HG03060 (cell line): ENCODE measurements around the gene BOC.
"Not testable (repeated sequence)": the region's sequence is repeated elsewhere in the genome, so short reads cannot be mapped to it uniquely, and the experiment has no call there.

ENCODE experiments used
- ATAC-seq: cut with Tn5 transposase; IDR thresholded peaks from one replicate; pipeline ENCODE4 v1.9.1; 2021; ENCODE audit warnings: low read depth, moderate number of reproducible peaks; ENCODE audit not compliant: unreplicated experiment

The BOC gene

DNA sequence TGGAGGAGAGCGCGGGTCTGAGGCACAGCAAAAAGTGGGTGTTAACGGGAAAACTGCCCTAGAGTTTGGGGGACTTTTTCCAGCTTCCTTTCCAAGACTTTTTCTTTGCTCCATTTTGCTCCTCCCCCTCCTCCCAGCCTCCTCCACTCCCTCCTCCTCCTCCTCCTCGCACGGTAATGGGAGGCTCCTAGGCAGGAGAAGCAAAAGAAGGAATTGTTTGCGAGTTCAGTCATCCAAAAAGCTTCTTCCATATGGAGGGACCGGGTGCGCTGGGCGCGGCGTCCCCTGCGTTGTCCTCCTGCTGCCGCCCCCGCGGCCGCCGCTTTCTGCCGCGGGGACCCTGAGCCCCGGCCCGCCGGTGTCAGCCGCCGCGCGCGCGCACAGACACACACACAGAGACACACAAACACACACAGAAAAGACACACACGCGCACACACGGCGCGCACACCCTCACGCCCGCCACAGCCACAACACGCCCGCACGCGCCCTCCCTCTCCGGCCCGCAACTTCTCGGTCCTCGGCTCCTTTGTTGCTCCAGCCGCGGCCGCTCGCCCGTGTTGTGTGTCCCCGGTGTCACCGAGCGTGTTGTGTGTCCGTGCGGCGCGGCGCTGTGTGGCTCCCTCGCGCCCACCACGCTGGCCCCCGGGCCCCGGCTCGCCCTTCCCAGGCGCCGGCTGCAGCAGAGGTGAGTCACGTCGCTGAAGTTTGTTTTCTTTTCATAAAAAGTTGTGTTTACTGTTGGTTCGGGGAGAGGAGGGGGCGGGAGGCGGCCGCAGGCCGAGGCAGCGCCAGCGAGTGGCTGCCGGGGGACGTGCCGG is at the start of gene BOC:
Gene BOC (plus strand): TSS at position 228 of the 820 bp plus-strand sequence. CDS start 38,246 bp downstream, outside the sequence.
- ATAC-seq, result no peak

DNA sequence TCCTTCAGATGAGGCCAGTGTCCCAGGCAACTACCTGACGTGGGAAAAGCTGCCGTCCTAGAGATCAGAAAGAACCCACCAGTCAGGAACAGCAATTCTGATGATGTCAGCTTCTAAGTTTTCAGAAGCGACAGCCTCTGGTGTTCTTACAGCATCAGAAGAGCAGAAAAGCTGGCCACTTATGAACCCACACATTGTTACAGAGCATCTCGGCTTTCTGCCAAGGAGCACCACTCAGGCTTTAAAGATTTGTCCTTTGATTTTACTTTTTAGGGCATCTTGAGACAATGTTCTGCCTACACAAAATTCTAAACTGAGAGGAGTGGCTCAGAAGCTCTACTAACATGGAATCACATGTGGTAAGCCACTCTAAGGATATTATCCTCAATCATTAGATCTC is 49.7 kb upstream of the BOC start:
- no peak for ATAC-seq

DNA sequence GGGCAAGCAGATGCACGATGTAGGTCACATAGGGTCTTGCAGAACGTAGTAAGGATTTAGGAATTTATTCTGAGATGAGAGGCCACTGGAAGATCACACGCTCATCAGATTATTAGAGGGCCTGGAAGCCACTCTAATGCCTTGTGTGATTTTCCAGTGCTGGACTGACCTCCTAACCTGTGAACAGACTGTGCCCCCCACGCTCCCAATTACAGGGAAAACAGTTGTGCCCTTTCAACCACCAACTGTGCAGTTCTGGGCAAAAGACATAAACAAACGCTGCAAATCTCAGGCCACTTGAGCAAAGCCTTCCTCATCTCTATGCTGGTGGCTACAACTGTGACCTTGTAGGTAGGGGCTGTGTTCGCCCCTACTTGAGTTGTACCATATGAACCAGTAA is 48.2 kb upstream of the BOC start:
- ATAC-seq, result no peak

DNA sequence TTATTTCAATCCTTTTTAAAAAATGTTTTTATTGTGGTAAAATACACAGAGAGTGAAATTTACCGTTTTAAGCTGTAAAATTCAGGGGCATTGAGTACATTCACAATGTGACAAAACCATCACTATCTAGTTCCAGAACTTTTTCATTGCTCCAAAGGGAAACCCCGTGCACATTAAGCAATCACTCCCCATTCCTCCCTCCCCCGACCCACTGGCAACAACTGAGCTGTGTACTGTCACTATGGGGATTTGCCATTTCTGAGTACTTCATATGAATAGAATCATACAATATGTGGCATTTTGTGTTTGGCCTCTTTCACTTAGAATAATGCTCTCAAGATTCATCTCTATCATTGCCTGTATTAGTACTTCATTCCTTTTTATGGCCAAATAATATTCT is 45.5 kb upstream of the BOC start:
- no peak for ATAC-seq

DNA sequence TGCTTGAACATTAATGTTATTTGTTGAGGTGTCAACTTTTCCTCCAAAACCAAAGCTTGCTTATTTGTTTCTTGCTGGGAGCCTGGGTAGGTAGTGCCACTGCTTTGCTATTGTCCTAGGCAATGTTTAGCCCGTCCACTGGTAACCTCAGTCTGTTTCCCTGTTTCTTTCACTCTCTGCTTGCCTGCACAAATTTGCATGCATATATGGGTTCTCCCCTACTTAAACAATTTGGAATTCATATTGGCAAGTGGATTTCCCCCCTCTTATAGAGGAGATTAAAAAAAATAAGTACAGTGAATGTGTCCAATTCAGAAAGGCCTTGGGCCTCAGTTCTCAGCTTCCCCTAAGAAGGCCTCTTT is 45.0 kb upstream of the BOC start:
- no peak for ATAC-seq

DNA sequence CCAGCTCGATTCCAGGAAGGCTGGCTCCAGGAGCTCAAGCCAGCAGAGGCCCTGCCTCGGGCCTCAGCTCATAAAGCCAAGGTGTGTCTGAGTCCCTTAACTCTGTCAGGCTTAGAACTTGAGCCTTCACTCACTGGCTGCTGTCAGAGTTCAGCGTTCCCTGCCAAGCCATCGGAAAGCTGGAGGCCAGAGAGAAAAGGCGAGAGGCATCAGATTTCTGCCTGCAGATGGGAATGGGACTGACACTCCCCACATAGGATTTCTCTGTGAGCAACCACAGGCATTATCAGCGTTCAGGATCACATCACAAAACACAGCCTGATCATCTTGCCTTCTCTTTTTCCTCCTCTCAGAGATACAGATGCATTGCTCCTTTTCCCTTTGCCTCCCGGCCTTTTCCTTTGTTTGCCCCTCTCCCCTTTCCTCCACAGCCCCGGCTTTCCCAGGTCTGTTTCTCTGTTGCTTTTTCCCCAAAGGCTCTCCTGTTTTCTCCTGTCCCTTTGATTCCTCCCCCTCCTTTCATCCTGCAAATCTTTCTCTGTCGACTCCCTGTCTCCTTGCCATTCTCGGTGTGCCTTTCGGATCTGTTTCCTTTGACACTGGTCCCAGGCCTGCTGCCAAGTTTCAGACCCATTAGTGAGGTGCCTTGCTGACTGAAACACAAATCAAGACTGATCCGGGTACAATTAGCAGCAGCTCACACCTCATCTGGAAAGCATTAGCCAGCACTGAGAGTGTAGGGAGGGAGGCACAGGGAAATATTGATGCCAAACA is 44.5 kb upstream of the BOC start:
- no peak for ATAC-seq

GRCh38 chr3:113167825-113168801 is 43.2 kb upstream of the BOC start:
- ATAC-seq, result no peak

GRCh38 chr3:113169891-113170452 is 41.4 kb upstream of the BOC start:
- ATAC-seq, result no peak

DNA sequence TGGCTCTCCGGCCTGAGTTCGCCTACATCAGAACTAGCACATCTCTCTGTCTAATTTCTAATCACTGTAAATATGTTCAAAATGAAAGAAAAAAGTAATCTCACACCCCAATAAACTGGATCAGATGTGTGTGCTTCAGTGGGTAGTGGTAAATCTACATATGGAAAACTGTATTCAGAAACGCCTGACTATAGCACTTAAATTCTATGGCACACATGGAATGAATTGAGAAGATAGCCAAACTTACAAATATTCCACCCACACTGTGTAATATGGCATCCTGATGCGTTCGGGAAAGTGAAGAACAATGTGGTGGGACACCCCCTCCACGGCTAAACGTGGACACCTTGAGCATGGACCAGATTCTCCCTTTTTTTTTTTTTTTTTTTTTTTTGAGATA is 40.6 kb upstream of the BOC start:
- ATAC-seq, result no peak

DNA sequence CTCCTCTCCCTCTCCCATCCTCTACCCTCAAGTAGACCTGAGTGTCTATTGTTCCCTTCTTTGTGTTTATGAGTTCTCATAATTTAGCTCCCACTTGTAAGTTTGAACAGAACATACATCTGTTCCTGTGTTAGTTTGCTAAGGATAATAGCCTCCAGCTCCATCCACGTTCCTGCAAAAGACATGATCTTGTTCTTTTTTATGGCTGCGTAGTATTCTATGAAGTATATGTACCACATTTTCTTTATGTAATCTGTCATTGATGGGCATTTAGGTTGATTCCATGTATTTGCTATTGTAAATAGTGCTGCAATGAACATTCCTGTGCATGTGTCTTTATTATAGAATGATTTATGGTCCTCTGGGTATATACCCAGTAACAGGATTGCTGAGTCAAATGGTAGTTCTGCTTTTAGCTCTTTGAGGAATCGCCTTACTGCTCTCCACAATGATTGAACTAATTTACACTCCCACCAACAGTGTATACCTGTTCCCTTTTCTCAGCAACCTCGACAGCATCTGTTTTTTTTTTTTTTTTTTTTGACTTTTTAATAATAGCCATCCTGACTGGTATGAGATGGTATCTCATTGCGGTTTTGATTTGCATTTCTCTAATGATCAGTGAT is 39.6 kb upstream of the BOC start:
- not testable (repeated sequence) for ATAC-seq

GRCh38 chr3:113173102-113173501 is 38.3 kb upstream of the BOC start:
- ATAC-seq, result no peak

- no peak for ATAC-seq
Measured at GRCh38 chr3:113174304-113174703, 37.1 kb upstream of the BOC start.

DNA sequence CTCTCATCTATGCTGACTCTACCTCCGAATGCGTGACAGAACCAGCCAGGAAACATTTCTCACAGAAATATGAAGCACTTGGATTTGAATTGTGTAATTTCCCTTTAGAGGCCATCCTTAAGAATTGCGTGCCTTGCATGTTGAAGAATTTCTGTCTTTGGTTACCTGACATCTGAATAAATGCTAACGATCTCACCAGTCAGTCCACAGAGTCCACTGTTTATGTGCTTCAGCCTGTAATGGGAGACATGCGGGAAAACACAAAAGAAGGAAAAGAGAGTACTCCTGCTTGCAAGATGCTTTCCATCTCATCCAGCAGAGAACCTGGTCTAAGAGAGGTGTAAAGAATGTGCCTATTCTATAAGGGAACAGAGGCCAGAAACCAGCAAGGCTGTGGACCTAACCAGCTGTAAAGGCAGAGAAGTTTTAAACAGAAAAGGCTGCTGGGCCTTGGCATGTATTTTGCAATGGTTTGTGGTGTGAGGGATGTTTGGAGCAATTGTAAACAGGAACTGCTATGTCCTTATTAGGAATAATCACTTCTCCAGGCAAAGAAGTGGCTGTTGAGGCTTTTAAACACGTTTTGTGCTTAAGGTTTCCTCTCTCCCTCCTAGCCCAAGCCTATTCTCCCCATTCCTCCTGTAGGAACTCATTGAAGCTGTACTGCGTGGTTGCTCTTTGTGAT is 36.4 kb upstream of the BOC start:
- no peak for ATAC-seq

DNA sequence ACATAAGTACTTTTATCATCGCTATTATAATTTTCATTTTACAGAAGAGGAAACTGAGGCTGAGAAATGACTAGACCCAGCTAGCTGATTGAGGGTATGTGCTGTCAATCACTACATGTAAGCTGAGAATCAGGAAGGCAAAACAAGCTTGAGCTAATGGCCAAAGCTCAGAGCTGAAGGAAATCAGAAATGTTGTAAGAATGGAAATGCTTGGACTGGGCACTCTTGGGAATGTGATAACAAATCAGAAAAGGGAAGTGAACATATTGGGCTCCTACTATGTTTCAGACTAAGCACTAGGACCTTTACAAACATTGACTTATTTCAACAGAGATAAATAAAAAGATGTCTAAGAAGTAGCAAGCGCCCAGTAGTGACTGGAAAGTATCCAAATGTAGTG is 33.8 kb upstream of the BOC start:
- ATAC-seq, result no peak

- ATAC-seq, result no peak
Measured at GRCh38 chr3:113179235-113179824, 32.0 kb upstream of the BOC start.

DNA sequence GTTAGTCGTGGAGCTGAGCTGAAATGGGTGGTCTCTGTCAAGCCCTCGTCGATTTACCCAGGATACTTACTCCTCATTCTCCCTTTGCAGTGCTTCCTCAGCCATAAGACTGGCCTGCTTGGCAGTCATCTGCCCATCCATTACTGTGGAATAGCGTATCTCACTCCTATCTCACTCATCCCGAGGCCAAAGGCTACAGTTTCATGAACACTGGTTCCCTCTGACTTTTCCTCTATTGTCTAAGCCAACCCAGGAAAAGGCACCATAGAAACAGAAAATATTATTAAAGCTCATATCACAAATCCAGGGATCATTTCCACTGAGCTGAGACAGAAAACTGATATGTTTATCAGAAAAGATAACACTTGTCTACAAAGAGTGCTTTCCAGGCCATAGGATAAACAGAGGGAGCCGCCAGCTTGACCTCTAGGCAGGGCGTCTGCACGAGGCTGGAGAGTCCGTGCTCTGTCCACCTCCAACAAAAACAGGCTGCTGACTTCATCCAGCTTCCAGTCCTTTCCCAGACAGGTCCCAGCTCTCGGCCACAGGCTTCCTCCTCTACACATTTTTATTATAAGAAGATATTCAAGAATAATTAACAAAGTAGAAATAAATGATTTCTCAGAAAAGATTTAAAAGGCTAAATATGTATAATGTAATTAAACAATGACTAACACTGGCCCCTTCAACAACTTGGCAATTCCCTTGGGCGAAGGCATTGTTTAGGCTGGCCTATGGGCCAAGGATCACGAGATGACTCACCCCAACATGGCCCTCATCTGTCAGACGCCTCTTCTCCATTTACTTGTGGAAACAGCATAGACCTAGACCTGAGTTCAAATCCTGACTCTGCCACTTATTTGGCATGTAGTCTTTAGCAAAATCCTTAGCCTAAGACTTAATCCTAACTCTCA is 27.4 kb upstream of the BOC start:
- ATAC-seq, result no peak

- ATAC-seq, result no peak
Measured at GRCh38 chr3:113185194-113185835, 26.0 kb upstream of the BOC start.

- ATAC-seq, result no peak
Measured at GRCh38 chr3:113186566-113186965, 24.8 kb upstream of the BOC start.
